OCI-LY1 (cell line): ENCODE data around the gene RAD51B.

Source experiments
- H2AFZ ChIP-seq: fragments of 200-600 bp; sonication (generic), shearing (Covaris generic); 2 replicates; pipeline ENCODE4 v1.6.0; 2014; ENCODE audit warnings: antibody characterized with exemption, mild to moderate bottlenecking, low read length
- H3F3A ChIP-seq: fragments of 200-600 bp; sonication (generic), shearing (Covaris generic); 2 replicates; pipeline ENCODE4 v1.6.0; 2014; ENCODE audit warnings: mild to moderate bottlenecking, antibody characterized with exemption, low read length, moderate library complexity; ENCODE audit not compliant: insufficient read depth
- H3K27ac ChIP-seq: fragments of 200-600 bp; sonication (generic); 2 replicates; pipeline ENCODE4 v1.5.1; 2014; ENCODE audit warnings: low read length, mixed run types, mild to moderate bottlenecking, low read depth; ENCODE audit not compliant: poor library complexity, severe bottlenecking
- H3K27me3 ChIP-seq: fragments of 200-600 bp; sonication (generic); 2 replicates; pipeline ENCODE4 v1.6.0; 2014; ENCODE audit warnings: antibody characterized with exemption, mild to moderate bottlenecking, low read length, moderate library complexity; ENCODE audit not compliant: insufficient read depth
- H3K36me3 ChIP-seq: fragments of 200-600 bp; sonication (generic); 2 replicates; pipeline ENCODE4 v1.6.1; 2014; ENCODE audit warnings: mild to moderate bottlenecking, antibody characterized with exemption, low read length, moderate library complexity, mixed read lengths; ENCODE audit not compliant: insufficient read depth
- H3K4me1 ChIP-seq: fragments of 200-600 bp; sonication (generic); 2 replicates; pipeline ENCODE4 v1.5.1; 2014; ENCODE audit warnings: mild to moderate bottlenecking, low read length, moderate library complexity; ENCODE audit not compliant: insufficient read depth, severe bottlenecking
- H3K4me2 ChIP-seq: fragments of 200-600 bp; sonication (generic), shearing (Covaris generic); 2 replicates; pipeline ENCODE4 v1.6.1; 2014; ENCODE audit warnings: low read length
- H3K4me3 ChIP-seq: fragments of 200-600 bp; sonication (generic); 2 replicates; pipeline ENCODE4 v1.5.1; 2014; ENCODE audit warnings: low read length, low read depth, mild to moderate bottlenecking, mixed read lengths; ENCODE audit not compliant: poor library complexity, severe bottlenecking
- H3K79me2 ChIP-seq: fragments of 200-600 bp; shearing (Covaris generic); 2 replicates; pipeline ENCODE4 v1.6.1; 2016; ENCODE audit warnings: mixed run types, low read length, mixed read lengths; ENCODE audit not compliant: insufficient read depth
- H3K9ac ChIP-seq: fragments of 200-600 bp; sonication (generic), shearing (Covaris generic); 2 replicates; pipeline ENCODE4 v1.6.1; 2014; ENCODE audit warnings: mild to moderate bottlenecking, low read length, mixed read lengths
- H3K9me2 ChIP-seq: fragments of 200-600 bp; sonication (generic), shearing (Covaris generic); 2 replicates; pipeline ENCODE4 v1.6.1; 2014; ENCODE audit warnings: low read depth, mild to moderate bottlenecking, low read length, mixed read lengths
- H3K9me3 ChIP-seq: fragments of 200-600 bp; shearing (Covaris generic); 2 replicates; pipeline ENCODE4 v1.6.1; 2014; ENCODE audit warnings: low read length, mixed read lengths
- H4K20me1 ChIP-seq: fragments of 200-600 bp; sonication (generic), shearing (Covaris generic); 2 replicates; pipeline ENCODE4 v1.6.0; 2016; ENCODE audit warnings: mild to moderate bottlenecking, low read length; ENCODE audit not compliant: insufficient read depth
- CTCF ChIP-seq: fragments of 200-600 bp; sonication (generic), shearing (Covaris generic); IDR thresholded peaks from 2 replicates; pipeline ENCODE4 v1.5.1; 2017; ENCODE audit warnings: mild to moderate bottlenecking, antibody characterized with exemption, low read length, moderate library complexity, mixed read lengths
- EZH2 ChIP-seq: fragments of 200-600 bp; sonication (generic), shearing (Covaris generic); IDR thresholded peaks from 2 replicates; pipeline ENCODE4 v1.8.0; 2017; ENCODE audit warnings: borderline replicate concordance, mixed run types, mild to moderate bottlenecking, antibody characterized with exemption, low read length, moderate library complexity, mixed read lengths

The RAD51B gene

GRCh38 chr14:67998834-67999233 is 179.3 kb downstream of the RAD51B start:
- Histone ChIP-seq H3K4me2 (no peak overlapping the region), H2AFZ (no peak overlapping the region), H3K9ac (no peak overlapping the region), H3K9me2 (no peaks in the 10 kb centered on the region), H3K9me3 (no peaks in the 10 kb centered on the region; the same call in 1 of the 2 replicates), H3K4me1 (no peaks in the 10 kb centered on the region), H3K27me3 (no peaks in the 10 kb centered on the region), H4K20me1 (no peaks in the 10 kb centered on the region), H3K79me2 (no peaks in the 10 kb centered on the region), H3K36me3 (no peaks in the 10 kb centered on the region), H3F3A (no peaks in the 10 kb centered on the region), H3K27ac (no peak overlapping the region), H3K4me3 (no peak overlapping the region)
- TF ChIP-seq CTCF (no peak), EZH2 (no peak)

GRCh38 chr14:67999290-67999689 is 179.7 kb downstream of the RAD51B start:
- Histone ChIP-seq H3K9me3 (no peaks in the 10 kb centered on the region; the same call in 1 of the 2 replicates), H3K4me2 (no peak overlapping the region), H3K4me1 (no peaks in the 10 kb centered on the region), H4K20me1 (no peaks in the 10 kb centered on the region), H3K36me3 (no peaks in the 10 kb centered on the region), H3F3A (no peaks in the 10 kb centered on the region), H3K27me3 (no peaks in the 10 kb centered on the region), H3K9me2 (no peaks in the 10 kb centered on the region), H2AFZ (no peak overlapping the region), H3K79me2 (no peaks in the 10 kb centered on the region), H3K4me3 (no peak overlapping the region), H3K9ac (no peak overlapping the region), H3K27ac (no peak overlapping the region)
- TF ChIP-seq CTCF (no peak), EZH2 (no peak)

- H3K4me1 ChIP-seq = no peaks in the 10 kb centered on the region
- no peaks in the 10 kb centered on the region for H3K27me3 ChIP-seq
- no peaks in the 10 kb centered on the region; the same call in 1 of the 2 replicates for H3K9me3 ChIP-seq
- H3F3A ChIP-seq = no peaks in the 10 kb centered on the region
- H3K79me2 ChIP-seq = no peaks in the 10 kb centered on the region
- no peak overlapping the region for H3K27ac ChIP-seq
- H3K4me2 ChIP-seq = no peak overlapping the region
- no peaks in the 10 kb centered on the region for H3K36me3 ChIP-seq
- TF ChIP-seq CTCF (no peak), EZH2 (no peak)
- no peak overlapping the region for H2AFZ ChIP-seq
- H3K9me2 ChIP-seq = no peaks in the 10 kb centered on the region
- no peak overlapping the region for H3K4me3 ChIP-seq
- no peaks in the 10 kb centered on the region for H4K20me1 ChIP-seq
- no peak overlapping the region for H3K9ac ChIP-seq
Observed at GRCh38 chr14:67999705-68000384, 180.3 kb downstream of the RAD51B start.
